Psoas muscle (tissue), 8 donors: ENCODE results near the gene LYG1. TPM values are rescaled to one million over a fixed set of nuclear protein-coding genes. Genes with fewer than 3 reads are reported as not detected.

Experiments used
- ATAC-seq, 4 donors: fragments of 200-7000 bp; cut with Tn5 transposase; one replicate each; pipeline ENCODE4 v1.9.1; 2020; ENCODE audit warnings: moderate library complexity in 3 of 4, mild to moderate bottlenecking in 2 of 4
- DNase-seq, 2 donors: peaks; one replicate each; pipeline ENCODE4 v3.0.0-alpha.2; 2020
- H3K27ac ChIP-seq: fragments of 200-600 bp; one replicate; pipeline ENCODE4 v1.8.0; 2022
- H3K27me3 ChIP-seq, 3 donors: fragments of 200-600 bp in 1 of 3; one replicate each; pipeline versions ENCODE4 v1.6.1 to v1.8.0; 2013 to 2022; ENCODE audit warnings: low read length in 2 of 3, mild to moderate bottlenecking in 2 of 3, moderate library complexity in 1 of 3; ENCODE audit not compliant: insufficient read depth in 3 of 3
- H3K36me3 ChIP-seq, 2 donors: fragments of 200-600 bp in 1 of 2; one replicate each; pipeline versions ENCODE4 v1.6.1 to v1.8.0; 2013 to 2022; ENCODE audit warnings: low read depth in 1 of 2, mild to moderate bottlenecking in 1 of 2, moderate library complexity in 1 of 2; ENCODE audit not compliant: insufficient read depth in 1 of 2
- H3K4me1 ChIP-seq: fragments of 200-600 bp; one replicate; pipeline ENCODE4 v1.8.0; 2022
- H3K4me3 ChIP-seq: fragments of 200-600 bp; one replicate; pipeline ENCODE4 v1.8.0; 2022; ENCODE audit warnings: mild to moderate bottlenecking
- H3K9me3 ChIP-seq: fragments of 200-600 bp; one replicate; pipeline ENCODE4 v1.8.0; 2022
- CTCF ChIP-seq: fragments of 200-600 bp; IDR thresholded peaks from one replicate; pipeline ENCODE4 v1.8.0; 2022; ENCODE audit warnings: antibody characterized with exemption
- WGBS, 3 donors: extraction: QIAGEN DNeasy Blood & Tissue Kit; methylation state at CpG; one replicate each; pipeline versions ENCODE4 v1.1.6 to v1.1.7; 2013; 5-methylcytosine and 5-hydroxymethylcytosine counted together
- intact Hi-C, 2 donors: fragments of 100-400 bp; cut with DNase I; formaldehyde crosslinking; loops; one replicate each; pipeline versions ENCODE4 v1.11.0 to v1.14.2; 2022
- polyA plus RNA-seq, 3 donors: library from polyadenylated mRNA; stranded (reverse); fragments of 200-250 nt; gene quantifications; one replicate each; pipeline ENCODE4 v1.2.3, GENCODE V29; 2013
- total RNA-seq, 4 donors: library from RNA; stranded (reverse); fragmentation: NEBNext Ultra II Directional in 2 of 4; extraction: Animal tissue kit (Norgen Biotek cat#: 25700) in 2 of 4; gene quantifications; one replicate each; pipeline versions ENCODE4 v1.2.1 to v1.2.4, GENCODE V29; 2021 to 2023
- donor health status: healthy with polysubstance abuse.
- donor health status: DM: no; HTN: no; CAD: no; lungs with moderate emphysema.
- donor health status: Bipolar disorder and iron deficiency.
- donor health status: healthy.
- donor health status: DM: yes; HTN: yes; CAD: no.
- donor health status: DM: no; HTN: no; CAD: no.
- donor health status: DM: no; HTN: no; CAD: no.
- donor health status: DM: yes; HTN: yes; CAD: no.

Gene LYG1
- total and polyA plus RNA-seq, 7 donors, result 0.39 to 3.0 (median 1.0) TPM

- 89 to 90% (median 89%) methylated on average over 6 of the region's 6 CpGs for WGBS, 3 donors
Observed at GRCh38 chr2:99238599-99238998, 62.4 kb downstream of the LYG1 start.

More at GRCh38 chr2:99238599-99238998, 62.4 kb downstream of the LYG1 start:
- no peaks in the 10 kb centered on the region for H3K36me3 ChIP-seq
- H3K4me3 ChIP-seq, result no peak overlapping the region
- DNase-seq, result no peak
- TF ChIP-seq CTCF, result no peak
- H3K27me3 ChIP-seq, result no peaks in the 10 kb centered on the region
- no peak overlapping the region for H3K27ac ChIP-seq
- intact Hi-C loops, result no loop called here
- H3K4me1 ChIP-seq, result no peaks in the 10 kb centered on the region
- H3K9me3 ChIP-seq, result no peaks in the 10 kb centered on the region
- no peak for ATAC-seq

Other genes with a start within 250 kb of the LYG1 start
- gene C2orf15, start 159.5 kb downstream of the LYG1 start, total RNA-seq, result not detected
- gene C2orf15, start 159.5 kb downstream of the LYG1 start, polyA plus RNA-seq, result under 1 TPM in 2 of 3 donors, not detected in 1; 0.05 to 0.16 TPM
- 1 to 10 TPM; 1.5 to 3.7 (median 2.0) TPM for gene TSGA10, start 146.3 kb downstream of the LYG1 start, total RNA-seq
- 1 to 10 TPM in 1 of 3 donors, under 1 TPM in 2; 0.08 to 2.2 (median 0.51) TPM for gene TSGA10, start 146.3 kb downstream of the LYG1 start, polyA plus RNA-seq
- 1 to 10 TPM; 6.7 to 8.9 (median 7.7) TPM for gene LIPT1, start 146.2 kb downstream of the LYG1 start, total RNA-seq
- 10 to 100 TPM in 1 of 3 donors, 1 to 10 TPM in 2; 9.6 to 11.3 (median 9.7) TPM for gene LIPT1, start 146.2 kb downstream of the LYG1 start, polyA plus RNA-seq
- 10 to 100 TPM in 1 of 4 donors, 1 to 10 TPM in 3; 6.8 to 10.5 (median 8.6) TPM for gene MITD1, start 120.1 kb downstream of the LYG1 start, total RNA-seq
- 10 to 100 TPM in 2 of 3 donors, 1 to 10 TPM in 1; 9.9 to 22.5 (median 19.0) TPM for gene MITD1, start 120.1 kb downstream of the LYG1 start, polyA plus RNA-seq
- 10 to 100 TPM; 31.9 to 37.8 (median 36.7) TPM for gene MRPL30, start 120.0 kb downstream of the LYG1 start, total RNA-seq
- 10 to 100 TPM; 20.3 to 44.7 (median 22.8) TPM for gene MRPL30, start 120.0 kb downstream of the LYG1 start, polyA plus RNA-seq
- gene LYG2, start 45.5 kb downstream of the LYG1 start, total RNA-seq, result not detected
- under 1 TPM in 1 of 3 donors, not detected in 2; 0.04 TPM for gene LYG2, start 45.5 kb downstream of the LYG1 start, polyA plus RNA-seq
- 10 to 100 TPM; 13.0 to 20.3 (median 17.2) TPM for gene TXNDC9, start 35.1 kb upstream of the LYG1 start, total RNA-seq
- gene TXNDC9, start 35.1 kb upstream of the LYG1 start, polyA plus RNA-seq, result 10 to 100 TPM; 21.6 to 32.1 (median 28.8) TPM
- gene EIF5B, start 36.2 kb upstream of the LYG1 start, total RNA-seq, result 10 to 100 TPM; 54.2 to 94.3 (median 75.2) TPM
- gene EIF5B, start 36.2 kb upstream of the LYG1 start, polyA plus RNA-seq, result 100 to 1,000 TPM in 1 of 3 donors, 10 to 100 TPM in 2; 70.5 to 117 (median 83.1) TPM
- gene REV1, start 188.8 kb upstream of the LYG1 start, total RNA-seq, result 10 to 100 TPM; 19.9 to 26.0 (median 24.7) TPM
- gene REV1, start 188.8 kb upstream of the LYG1 start, polyA plus RNA-seq, result 10 to 100 TPM in 2 of 3 donors, 1 to 10 TPM in 1; 9.1 to 12.3 (median 10.9) TPM